ENCODE measurements around the gene PWP2. TPM values are rescaled to one million over a fixed set of nuclear protein-coding genes. Genes with fewer than 3 reads are reported as not detected.
"Not testable (repeated sequence)": the region's sequence is repeated elsewhere in the genome, so short reads cannot be mapped to it uniquely, and the experiment has no call there.

Gene PWP2
- total and polyA plus RNA-seq, 4 donors = 4.2 to 15.2 (median 5.3) TPM

DNA sequence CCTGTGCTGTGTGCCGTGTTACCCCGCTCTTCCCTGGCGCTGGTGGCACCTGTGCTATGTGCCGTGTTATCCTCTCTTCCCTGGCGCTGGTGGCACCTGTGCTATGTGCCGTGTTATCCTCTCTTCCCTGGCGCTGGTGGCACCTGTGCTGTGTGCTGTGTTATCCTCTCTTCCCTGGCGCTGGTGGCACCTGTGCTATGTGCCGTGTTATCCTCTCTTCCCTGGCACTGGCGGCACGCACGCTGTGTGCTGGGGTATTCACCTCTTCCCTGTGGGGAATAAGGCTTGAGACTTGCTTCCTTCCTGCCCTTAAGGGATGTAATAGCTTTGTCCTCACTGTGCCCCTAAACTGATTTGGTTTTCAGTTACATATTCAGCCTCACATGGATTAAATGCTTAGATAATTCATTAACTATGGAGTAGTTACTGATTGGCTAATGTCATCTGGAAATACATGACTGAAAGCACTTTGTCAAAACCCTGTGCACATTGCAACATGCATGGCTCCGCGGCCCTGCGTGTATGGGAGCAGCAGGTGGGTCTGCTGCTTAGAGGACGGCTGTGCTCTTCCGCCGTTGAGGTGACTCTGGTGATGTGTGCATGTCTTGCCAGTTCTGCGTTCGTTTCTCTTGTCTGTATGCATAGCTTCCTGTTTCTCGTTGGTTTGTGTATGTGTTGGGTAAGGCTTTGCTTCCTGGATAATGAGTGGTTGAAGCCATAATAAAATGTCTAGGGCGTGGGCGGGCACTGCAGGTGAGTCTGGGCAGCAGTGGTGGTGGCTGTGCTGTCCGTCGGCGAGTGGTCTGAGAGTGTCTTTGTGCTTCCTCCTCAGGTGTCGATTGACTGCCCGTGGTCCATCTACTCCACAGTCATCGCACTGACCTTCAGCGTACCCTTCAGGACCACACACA is 17.9 kb upstream of the PWP2 start:
- H3K9me3 ChIP-seq (ENCODE audit: control insufficient read depth, insufficient read depth, low read length) = no peaks in the 10 kb centered on the region
- no peak overlapping the region for H3K27ac ChIP-seq (ENCODE audit: low read depth, low read length)
- DNase-seq (ENCODE audit: low read depth in 4 of 6, low spot score in 6 of 6) = no peak
- H3K36me3 ChIP-seq (ENCODE audit: control insufficient read depth, insufficient read depth, low read length) = peaks cover 87% of the 10 kb centered on the region
- H3K4me1 ChIP-seq (ENCODE audit: control insufficient read depth, insufficient read depth, low read length) = peaks cover 21% of the 10 kb centered on the region
- H3K27me3 ChIP-seq (ENCODE audit: control insufficient read depth, insufficient read depth, low read length) = no peaks in the 10 kb centered on the region
- H3K4me3 ChIP-seq (ENCODE audit: low read depth, low read length) = no peak overlapping the region
- 94% methylated on average over 27 of the region's 30 CpGs for WGBS (ENCODE audit: insufficient coverage)

- no peaks in the 10 kb centered on the region for H3K9me3 ChIP-seq (ENCODE audit: control insufficient read depth, insufficient read depth, low read length)
- no peak overlapping the region for H3K27ac ChIP-seq (ENCODE audit: low read depth, low read length)
- DNase-seq (ENCODE audit: low read depth in 4 of 6, low spot score in 6 of 6) = no peak
- 97% methylated on average over 4 of the region's 8 CpGs for WGBS (ENCODE audit: insufficient coverage)
- peaks cover 78% of the 10 kb centered on the region for H3K36me3 ChIP-seq (ENCODE audit: control insufficient read depth, insufficient read depth, low read length)
- H3K4me1 ChIP-seq (ENCODE audit: control insufficient read depth, insufficient read depth, low read length) = peaks cover 14% of the 10 kb centered on the region
- H3K4me3 ChIP-seq (ENCODE audit: low read depth, low read length) = no peak overlapping the region
- no peaks in the 10 kb centered on the region for H3K27me3 ChIP-seq (ENCODE audit: control insufficient read depth, insufficient read depth, low read length)
Measured at GRCh38 chr21:44090325-44090724, 16.9 kb upstream of the PWP2 start.

DNA sequence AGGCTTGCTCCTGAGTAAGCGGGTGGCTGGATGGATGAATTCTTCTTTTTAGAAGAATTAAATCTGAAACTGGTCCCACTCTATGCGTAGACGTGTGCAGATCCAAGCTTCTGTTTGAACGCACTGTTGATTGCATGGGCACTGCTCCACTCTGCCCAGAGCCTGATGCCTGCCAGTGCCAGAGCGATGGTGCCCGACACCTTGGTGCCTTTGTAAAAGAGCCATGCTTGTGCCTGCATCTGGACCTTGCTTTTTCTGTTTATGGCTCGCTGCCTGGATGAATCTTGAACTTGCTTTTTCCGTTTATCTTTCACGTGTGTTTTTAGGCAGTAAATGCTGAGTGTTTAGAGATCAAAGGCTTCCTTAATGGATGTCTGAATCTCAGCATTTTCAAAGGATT is 15.0 kb upstream of the PWP2 start:
- WGBS (ENCODE audit: insufficient coverage) = 93% methylated on average over 5 of the region's 9 CpGs
- Histone ChIP-seq H3K36me3 (ENCODE audit: control insufficient read depth, insufficient read depth, low read length) (peaks cover 65% of the 10 kb centered on the region), H3K9me3 (ENCODE audit: control insufficient read depth, insufficient read depth, low read length) (no peaks in the 10 kb centered on the region), H3K4me3 (ENCODE audit: low read depth, low read length) (no peak overlapping the region), H3K27ac (ENCODE audit: low read depth, low read length) (no peak overlapping the region), H3K4me1 (ENCODE audit: control insufficient read depth, insufficient read depth, low read length) (peaks cover 3% of the 10 kb centered on the region), H3K27me3 (ENCODE audit: control insufficient read depth, insufficient read depth, low read length) (no peaks in the 10 kb centered on the region)
- DNase-seq (ENCODE audit: low read depth in 4 of 6, low spot score in 6 of 6) = no peak

DNA sequence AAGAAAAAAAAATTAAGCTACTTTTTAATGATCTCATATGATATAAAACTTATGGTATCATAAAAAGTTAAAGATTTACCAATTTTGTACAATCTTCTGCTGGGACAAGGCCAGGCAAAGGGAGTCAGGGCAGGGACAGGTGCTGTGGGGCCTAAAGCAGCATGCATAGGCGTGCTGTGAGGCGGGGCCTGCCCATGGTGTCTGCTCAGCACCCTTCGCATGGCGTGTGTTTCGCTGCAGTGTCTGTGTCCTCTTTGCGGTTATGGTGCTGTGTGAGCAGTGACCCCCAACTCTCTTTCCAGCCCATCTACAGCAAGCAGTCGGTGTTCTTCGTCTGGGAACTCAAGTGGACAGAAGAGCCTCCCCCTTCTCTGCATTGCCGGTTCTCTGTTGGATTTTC is 13.4 kb upstream of the PWP2 start:
- no peak for DNase-seq (ENCODE audit: low read depth in 4 of 6, low spot score in 6 of 6)
- peaks cover 3% of the 10 kb centered on the region for H3K4me1 ChIP-seq (ENCODE audit: control insufficient read depth, insufficient read depth, low read length)
- WGBS (ENCODE audit: insufficient coverage) = 98% methylated on average over 6 of the region's 9 CpGs
- H3K36me3 ChIP-seq (ENCODE audit: control insufficient read depth, insufficient read depth, low read length) = peaks cover 50% of the 10 kb centered on the region
- H3K9me3 ChIP-seq (ENCODE audit: control insufficient read depth, insufficient read depth, low read length) = no peaks in the 10 kb centered on the region
- no peak overlapping the region for H3K4me3 ChIP-seq (ENCODE audit: low read depth, low read length)
- H3K27ac ChIP-seq (ENCODE audit: low read depth, low read length) = no peak overlapping the region
- no peaks in the 10 kb centered on the region for H3K27me3 ChIP-seq (ENCODE audit: control insufficient read depth, insufficient read depth, low read length)

DNA sequence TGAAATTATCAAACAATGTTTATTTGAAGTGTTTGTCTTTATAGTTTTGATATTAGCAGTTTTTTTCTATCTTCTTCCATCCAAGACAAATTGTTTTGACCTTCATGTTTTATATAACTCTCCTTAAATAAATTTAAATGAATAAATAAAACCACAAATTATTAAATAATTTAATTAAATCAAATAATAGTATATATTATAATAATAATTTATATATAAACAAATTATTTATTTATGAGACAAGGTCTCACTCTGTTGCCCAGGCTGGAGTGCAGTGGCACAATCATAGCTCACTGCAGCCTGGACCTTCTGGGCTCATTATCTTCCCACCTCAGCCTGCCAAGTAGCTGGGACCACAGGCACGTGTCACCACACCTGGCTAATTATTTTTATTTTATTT is 12.4 kb upstream of the PWP2 start:
- no peak for DNase-seq (ENCODE audit: low read depth in 4 of 6, low spot score in 6 of 6)
- no peak overlapping the region for H3K27ac ChIP-seq (ENCODE audit: low read depth, low read length)
- H3K4me1 ChIP-seq (ENCODE audit: control insufficient read depth, insufficient read depth, low read length) = peaks cover 3% of the 10 kb centered on the region
- no peak overlapping the region for H3K4me3 ChIP-seq (ENCODE audit: low read depth, low read length)
- no CpG with 5 or more reads among the region's 1 CpG for WGBS (ENCODE audit: insufficient coverage)
- peaks cover 39% of the 10 kb centered on the region for H3K36me3 ChIP-seq (ENCODE audit: control insufficient read depth, insufficient read depth, low read length)
- no peaks in the 10 kb centered on the region for H3K9me3 ChIP-seq (ENCODE audit: control insufficient read depth, insufficient read depth, low read length)
- H3K27me3 ChIP-seq (ENCODE audit: control insufficient read depth, insufficient read depth, low read length) = no peaks in the 10 kb centered on the region

DNA sequence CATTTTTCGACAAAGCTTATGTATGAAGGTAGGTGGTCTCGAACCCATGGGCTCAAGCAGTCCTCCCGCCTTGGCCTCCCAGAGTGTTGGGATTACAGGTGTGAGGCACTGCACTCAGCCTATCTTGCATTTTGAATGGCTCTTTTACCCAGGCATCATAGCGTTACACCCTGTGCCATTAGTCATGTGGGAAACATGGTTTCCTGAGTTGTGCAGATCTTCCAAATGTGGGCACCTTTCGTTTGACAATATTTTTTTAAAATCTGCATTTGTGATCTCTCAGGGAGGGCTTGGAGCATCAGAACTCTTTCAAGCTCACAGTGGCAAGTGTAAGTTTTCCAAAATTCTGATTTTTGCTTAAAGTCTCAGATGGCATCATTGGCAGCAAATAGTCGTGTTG is 8.7 kb upstream of the PWP2 start:
- H3K27me3 ChIP-seq (ENCODE audit: control insufficient read depth, insufficient read depth, low read length); H3K4me3 ChIP-seq (ENCODE audit: low read depth, low read length); H3K36me3 ChIP-seq (ENCODE audit: control insufficient read depth, insufficient read depth, low read length); H3K9me3 ChIP-seq (ENCODE audit: control insufficient read depth, insufficient read depth, low read length); DNase-seq (ENCODE audit: low read depth in 4 of 6, low spot score in 6 of 6); H3K4me1 ChIP-seq (ENCODE audit: control insufficient read depth, insufficient read depth, low read length); H3K27ac ChIP-seq (ENCODE audit: low read depth, low read length): not testable (repeated sequence)
- WGBS (ENCODE audit: insufficient coverage) = no CpG with 5 or more reads among the region's 6 CpGs

GRCh38 chr21:44098964-44099363 is 8.2 kb upstream of the PWP2 start:
- H3K36me3 ChIP-seq (ENCODE audit: control insufficient read depth, insufficient read depth, low read length); H3K4me1 ChIP-seq (ENCODE audit: control insufficient read depth, insufficient read depth, low read length); H3K4me3 ChIP-seq (ENCODE audit: low read depth, low read length); H3K27me3 ChIP-seq (ENCODE audit: control insufficient read depth, insufficient read depth, low read length); H3K9me3 ChIP-seq (ENCODE audit: control insufficient read depth, insufficient read depth, low read length); DNase-seq (ENCODE audit: low read depth in 4 of 6, low spot score in 6 of 6); H3K27ac ChIP-seq (ENCODE audit: low read depth, low read length): not testable (repeated sequence)
- WGBS (ENCODE audit: insufficient coverage) = no CpG with 5 or more reads among the region's 13 CpGs

DNA sequence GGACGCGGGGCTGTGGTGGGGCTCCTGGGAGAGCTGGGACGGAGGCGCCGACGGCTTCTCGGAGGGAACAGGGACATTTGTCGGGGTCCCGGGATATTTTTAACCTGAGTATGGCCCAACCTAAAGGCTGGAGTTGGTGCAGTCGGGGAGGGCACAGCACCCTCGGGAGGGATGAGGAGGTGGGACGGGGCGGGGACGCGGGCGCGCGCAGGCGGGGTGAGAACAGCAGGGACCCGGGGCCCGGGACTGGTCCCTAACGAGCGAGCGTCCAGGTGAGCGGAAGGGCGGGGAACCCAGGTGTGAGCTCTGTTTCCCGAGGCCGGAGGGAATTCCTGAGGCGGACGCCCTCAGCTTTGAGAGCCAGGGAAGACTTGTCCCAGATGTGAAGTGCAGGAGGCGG is 390 bp downstream of the PWP2 start:
- DNase-seq (ENCODE audit: low read depth in 4 of 6, low spot score in 6 of 6); H3K27me3 ChIP-seq (ENCODE audit: control insufficient read depth, insufficient read depth, low read length); H3K27ac ChIP-seq (ENCODE audit: low read depth, low read length); H3K4me1 ChIP-seq (ENCODE audit: control insufficient read depth, insufficient read depth, low read length); H3K9me3 ChIP-seq (ENCODE audit: control insufficient read depth, insufficient read depth, low read length); H3K4me3 ChIP-seq (ENCODE audit: low read depth, low read length); H3K36me3 ChIP-seq (ENCODE audit: control insufficient read depth, insufficient read depth, low read length): not testable (repeated sequence)
- no CpG with 5 or more reads among the region's 31 CpGs for WGBS (ENCODE audit: insufficient coverage)

- not testable (repeated sequence) for H3K4me1 ChIP-seq (ENCODE audit: control insufficient read depth, insufficient read depth, low read length); H3K36me3 ChIP-seq (ENCODE audit: control insufficient read depth, insufficient read depth, low read length); H3K27me3 ChIP-seq (ENCODE audit: control insufficient read depth, insufficient read depth, low read length); H3K4me3 ChIP-seq (ENCODE audit: low read depth, low read length); DNase-seq (ENCODE audit: low read depth in 4 of 6, low spot score in 6 of 6); H3K9me3 ChIP-seq (ENCODE audit: control insufficient read depth, insufficient read depth, low read length); H3K27ac ChIP-seq (ENCODE audit: low read depth, low read length)
- WGBS (ENCODE audit: insufficient coverage) = no CpG with 5 or more reads among the region's 33 CpGs
Measured at GRCh38 chr21:44113702-44114371, 6.6 kb downstream of the PWP2 start.

DNA sequence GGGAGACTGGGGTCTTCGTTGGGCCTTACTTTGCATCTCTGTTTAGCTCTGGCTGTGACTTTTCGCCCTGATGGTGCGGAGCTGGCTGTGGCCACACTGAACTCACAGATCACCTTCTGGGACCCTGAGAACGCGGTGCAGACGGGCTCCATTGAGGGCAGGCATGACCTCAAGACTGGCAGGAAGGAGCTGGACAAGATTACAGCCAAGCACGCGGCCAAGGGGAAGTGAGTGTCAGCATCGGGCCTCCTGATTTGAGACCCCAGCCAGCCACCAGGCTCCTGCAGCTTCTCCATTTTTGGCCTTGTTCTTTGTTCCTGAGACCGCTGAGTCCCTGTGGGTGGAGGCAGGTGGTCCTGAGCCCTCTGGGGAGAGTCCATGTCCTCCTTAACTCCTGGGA is 14.9 kb downstream of the PWP2 start:
- not testable (repeated sequence) for H3K36me3 ChIP-seq (ENCODE audit: control insufficient read depth, insufficient read depth, low read length); H3K9me3 ChIP-seq (ENCODE audit: control insufficient read depth, insufficient read depth, low read length); H3K4me3 ChIP-seq (ENCODE audit: low read depth, low read length); H3K27ac ChIP-seq (ENCODE audit: low read depth, low read length); H3K27me3 ChIP-seq (ENCODE audit: control insufficient read depth, insufficient read depth, low read length); H3K4me1 ChIP-seq (ENCODE audit: control insufficient read depth, insufficient read depth, low read length); DNase-seq (ENCODE audit: low read depth in 4 of 6, low spot score in 6 of 6)
- WGBS (ENCODE audit: insufficient coverage) = no CpG with 5 or more reads among the region's 10 CpGs

All from spinal cord (tissue), 10 donors.